ENCODE results near the gene ROBO1. TPM values are rescaled to one million over a fixed set of nuclear protein-coding genes. Genes with fewer than 3 reads are reported as not detected.
"Not testable (repeated sequence)": the region's sequence is repeated elsewhere in the genome, so short reads cannot be mapped to it uniquely, and the experiment has no call there.

Gene ROBO1
- polyA plus RNA-seq, 4 donors: 98.5 to 142 (median 110) TPM

DNA sequence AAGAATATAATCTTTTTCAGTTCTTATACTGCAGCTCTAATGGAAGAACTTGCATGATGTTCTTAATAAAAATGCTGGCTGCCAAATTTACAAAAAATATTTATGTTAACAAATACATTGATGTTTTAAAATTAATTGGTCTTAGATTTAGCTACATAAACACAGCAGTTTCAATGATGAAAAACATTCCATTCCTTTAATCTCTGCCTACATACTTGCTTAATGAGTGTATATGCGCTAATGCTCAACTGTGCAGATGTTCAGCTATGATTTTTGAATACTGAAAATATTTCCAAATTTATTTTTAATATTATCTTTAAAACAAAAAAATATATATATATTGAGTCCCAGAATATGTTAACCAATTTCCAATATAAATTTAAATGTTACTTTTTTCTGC lies 867.4 kb downstream of the ROBO1 start:
- DNase-seq (ENCODE audit: low read depth in 4 of 4, low spot score in 3 of 4): no peak

DNA sequence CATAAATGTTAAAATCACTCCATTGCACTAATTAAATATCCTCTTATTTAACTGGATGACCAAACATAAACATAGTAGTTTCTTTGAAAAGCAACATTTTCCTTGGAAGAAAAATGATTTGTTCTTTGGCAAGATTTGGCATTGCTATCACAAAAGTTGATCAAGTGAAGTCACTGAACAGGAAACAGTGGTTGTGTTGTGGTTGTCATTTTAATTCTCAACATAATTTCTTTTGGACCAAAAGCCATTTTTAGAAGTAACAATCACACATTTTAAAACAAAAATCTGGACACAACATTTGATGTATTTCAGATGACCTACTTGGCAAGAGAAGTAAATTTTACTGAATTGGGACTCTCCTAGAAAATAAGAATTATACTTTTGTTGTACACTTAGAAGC lies 872.3 kb downstream of the ROBO1 start:
- no peak for DNase-seq (ENCODE audit: low read depth in 4 of 4, low spot score in 3 of 4)

DNA sequence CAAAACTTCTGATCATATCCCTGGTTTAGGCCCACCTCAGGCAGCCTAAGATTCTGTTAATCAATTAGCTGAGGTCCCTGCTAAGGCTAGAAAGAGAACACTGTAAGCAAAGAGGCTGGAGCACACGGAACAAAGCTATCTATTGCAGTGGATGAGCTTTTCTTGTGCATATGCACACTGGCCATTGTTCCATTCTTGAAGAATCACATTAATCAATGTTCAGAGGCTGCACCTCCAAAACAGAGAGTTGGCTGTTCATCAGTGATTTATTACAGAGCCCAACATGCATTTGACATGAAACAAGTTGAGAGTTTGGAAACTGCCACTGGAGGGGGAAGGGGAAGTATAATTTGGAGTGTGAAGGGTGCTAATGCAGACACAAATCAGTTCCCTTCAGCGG lies 873.0 kb downstream of the ROBO1 start:
- DNase-seq (ENCODE audit: low read depth in 4 of 4, low spot score in 3 of 4): no peak

DNA sequence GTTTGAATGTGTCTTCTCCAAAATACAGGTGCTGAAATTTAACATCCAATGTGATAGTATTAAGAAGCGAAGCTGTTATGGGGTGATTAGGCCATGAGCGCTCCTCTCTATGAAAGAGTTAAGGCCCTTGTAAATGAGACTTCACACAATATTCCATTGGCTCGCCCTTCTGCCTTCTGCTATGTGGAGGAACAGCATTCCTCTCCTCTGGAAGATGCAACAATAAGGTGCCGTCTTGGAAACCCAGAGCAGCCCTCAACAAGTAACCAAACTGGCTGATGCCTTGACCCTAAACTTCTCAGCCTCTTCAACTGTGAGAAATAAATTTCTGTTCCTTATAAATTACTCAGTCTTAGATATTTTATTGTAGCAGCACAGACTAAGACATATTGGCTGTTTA lies 874.6 kb downstream of the ROBO1 start:
- no peak for DNase-seq (ENCODE audit: low read depth in 4 of 4, low spot score in 3 of 4)

DNA sequence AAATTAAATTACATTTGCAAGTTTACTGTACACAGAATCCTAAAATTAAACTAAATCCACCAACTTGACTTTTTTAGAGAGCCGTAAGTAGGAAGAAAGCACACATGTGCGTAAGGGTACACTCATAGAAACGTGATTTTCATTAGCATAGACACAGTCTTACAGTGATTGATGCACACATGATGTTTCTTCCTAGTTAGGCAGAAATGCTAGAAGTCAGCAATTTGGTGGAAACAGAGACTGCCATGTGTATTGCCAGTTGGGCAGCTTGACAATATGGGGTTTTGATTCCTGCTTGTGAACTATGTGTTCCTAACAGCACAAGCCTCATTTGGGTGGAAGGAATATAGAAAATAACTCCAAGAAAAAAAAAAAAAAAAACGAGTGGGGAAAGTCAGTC lies 878.5 kb downstream of the ROBO1 start:
- no peak for DNase-seq (ENCODE audit: low read depth in 4 of 4, low spot score in 3 of 4)

DNA sequence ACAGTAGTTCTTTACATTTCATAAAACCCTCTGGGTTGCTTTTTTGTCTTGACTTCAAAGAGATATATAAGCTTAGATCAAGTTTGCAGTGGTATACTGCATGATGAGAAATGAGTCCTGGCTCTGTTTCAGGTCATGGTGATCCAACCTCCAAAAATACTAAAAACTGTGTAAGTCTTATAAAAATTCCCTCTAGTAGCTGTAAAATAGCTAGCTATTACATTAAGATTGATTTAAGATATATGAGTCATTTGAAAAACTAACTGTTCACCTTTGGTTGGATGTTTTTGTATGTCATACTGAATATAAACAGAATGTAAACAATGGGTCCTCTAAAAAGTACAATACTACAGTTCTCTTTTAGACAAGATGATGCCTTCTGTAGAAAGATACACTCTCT lies 879.2 kb downstream of the ROBO1 start:
- DNase-seq (ENCODE audit: low read depth in 4 of 4, low spot score in 3 of 4): no peak

DNA sequence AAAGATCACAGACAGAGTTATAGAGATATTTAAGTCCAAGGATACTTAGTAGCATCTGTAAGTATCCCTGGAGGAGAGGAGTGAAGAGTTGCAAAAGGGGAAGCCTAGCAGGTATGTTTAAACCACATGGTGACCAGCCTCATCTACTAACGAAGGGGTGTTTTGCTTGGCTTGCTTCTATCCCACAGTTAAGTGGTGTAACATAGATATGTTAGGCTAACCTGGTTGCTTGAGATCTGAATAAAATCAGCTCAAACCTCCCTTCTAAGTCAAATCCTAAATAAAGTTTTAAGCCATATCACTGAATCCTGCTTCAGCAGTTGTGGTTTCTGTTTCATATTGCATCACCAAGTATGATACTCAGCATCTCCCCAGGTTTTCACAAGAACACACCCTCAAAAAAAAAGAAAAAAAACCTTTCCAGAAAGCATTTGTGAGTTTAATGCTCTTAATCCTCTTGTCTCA lies 880.2 kb downstream of the ROBO1 start:
- DNase-seq (ENCODE audit: low read depth in 4 of 4, low spot score in 3 of 4): no peak

DNA sequence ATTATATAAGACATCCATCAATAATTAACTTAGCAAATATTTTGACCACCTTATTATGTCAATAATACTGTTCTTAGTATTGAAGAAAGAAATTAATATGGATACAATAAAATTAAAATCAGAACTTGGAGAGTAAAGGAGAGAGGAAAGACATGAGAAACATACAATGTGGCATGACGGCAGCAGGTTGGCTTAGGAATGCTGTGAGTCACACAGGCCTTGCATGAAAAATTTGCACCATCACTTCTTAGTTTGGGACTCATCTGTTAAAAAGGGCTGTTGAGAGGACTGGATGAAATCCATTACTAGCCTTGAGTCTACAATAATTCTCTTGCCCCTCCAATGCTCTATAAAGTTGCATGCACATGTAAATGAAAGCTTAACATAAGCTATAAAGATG lies 880.8 kb downstream of the ROBO1 start:
- DNase-seq (ENCODE audit: low read depth in 4 of 4, low spot score in 3 of 4): no peak

DNA sequence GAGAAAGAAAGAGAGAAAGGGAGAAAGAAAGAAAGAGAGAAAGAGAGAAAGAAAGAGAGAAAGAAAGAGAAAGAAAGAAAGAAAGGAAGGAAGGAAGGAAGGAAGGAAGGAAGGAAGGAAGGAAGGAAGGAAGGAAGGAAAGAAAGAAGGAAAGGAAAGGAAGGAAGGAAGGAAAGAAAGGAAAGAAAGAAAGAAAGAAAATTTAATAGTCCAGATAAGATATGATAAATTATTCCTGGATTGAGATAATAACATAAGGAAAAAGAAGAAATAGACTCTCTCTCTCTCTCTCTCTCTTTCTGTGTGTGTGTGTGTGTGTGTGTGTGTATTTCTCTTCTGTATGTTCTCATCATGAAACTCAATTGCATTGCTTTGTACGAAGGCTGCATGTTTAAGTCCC lies 883.2 kb downstream of the ROBO1 start:
- not testable (repeated sequence) for DNase-seq (ENCODE audit: low read depth in 4 of 4, low spot score in 3 of 4)

DNA sequence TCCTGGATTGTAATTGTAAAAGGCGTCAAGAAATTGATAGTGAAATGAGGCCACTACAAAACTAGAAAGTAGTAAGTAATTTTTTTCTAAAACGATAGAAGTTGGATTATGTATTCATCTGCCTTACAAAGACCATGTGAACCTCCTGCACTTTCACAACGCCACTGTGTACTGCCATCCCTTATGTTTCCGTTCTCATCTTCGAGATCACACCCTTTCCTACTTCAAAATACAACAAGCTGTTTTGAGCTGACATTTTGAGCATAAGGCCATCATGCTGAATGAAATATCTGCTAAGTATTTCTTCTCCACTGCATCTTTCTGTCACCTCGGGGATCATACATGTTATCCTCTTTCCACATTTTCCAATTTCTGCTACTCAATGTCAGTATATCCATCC lies 885.5 kb downstream of the ROBO1 start:
- DNase-seq (ENCODE audit: low read depth in 4 of 4, low spot score in 3 of 4): no peak

DNA sequence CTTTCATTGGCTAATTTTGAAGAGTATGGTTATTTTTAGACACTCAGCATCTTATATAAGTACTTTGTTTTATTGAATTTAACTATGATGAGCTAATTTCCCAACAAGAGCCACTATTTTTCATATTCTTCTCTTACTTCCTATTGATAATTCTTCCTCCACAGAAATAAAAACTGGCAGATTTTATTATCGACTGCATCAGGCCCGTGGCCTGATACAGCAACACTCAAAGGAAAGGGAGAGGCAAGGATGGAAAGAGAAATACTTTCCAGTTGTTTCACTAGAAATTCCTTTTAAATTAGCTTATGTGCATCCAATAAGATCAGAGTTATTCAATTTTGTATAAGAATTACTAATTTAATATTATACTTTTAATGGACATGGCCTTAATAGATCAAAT lies 886.3 kb downstream of the ROBO1 start:
- no peak for DNase-seq (ENCODE audit: low read depth in 4 of 4, low spot score in 3 of 4)

DNA sequence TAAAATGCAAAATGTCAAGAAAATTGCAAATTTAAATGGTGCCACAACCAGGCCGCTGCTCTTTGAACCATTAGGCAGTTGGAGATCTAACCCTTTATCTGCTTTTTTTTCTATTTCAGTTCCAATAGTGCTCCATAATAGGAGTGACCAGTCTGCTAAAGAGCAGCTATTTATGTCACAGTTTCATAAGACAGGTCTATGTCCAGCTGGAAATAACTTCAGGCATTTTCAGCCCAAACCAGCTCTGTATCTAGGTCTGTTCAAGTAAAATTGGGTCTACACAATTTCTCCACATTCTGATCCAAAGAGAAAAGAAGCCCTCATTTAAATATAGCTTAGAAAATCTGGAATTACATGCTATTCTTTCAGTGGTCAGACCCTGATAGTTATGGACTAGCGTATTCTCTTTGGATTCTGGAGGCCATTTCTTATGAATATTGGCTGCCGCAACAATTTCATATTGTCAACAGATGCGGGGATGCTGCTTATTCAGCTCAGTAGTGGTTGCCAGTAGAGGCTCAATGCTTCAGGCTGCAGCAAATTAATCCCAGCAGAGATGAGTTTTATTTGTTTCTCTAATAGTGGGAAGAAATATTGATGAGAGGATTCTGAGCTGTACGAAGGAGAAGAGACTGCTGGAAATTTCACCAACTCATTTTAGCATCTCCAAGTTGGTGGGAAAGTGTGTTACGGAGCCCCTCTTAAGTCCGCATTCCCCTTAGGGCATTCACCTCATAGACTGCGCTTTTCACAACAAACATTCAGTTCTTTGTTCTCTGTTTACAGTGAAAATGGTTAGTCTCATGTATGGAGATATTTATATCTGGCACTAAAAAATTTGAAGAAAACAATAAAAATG lies 887.0 kb downstream of the ROBO1 start:
- DNase-seq (ENCODE audit: low read depth in 4 of 4, low spot score in 3 of 4): no peak

DNA sequence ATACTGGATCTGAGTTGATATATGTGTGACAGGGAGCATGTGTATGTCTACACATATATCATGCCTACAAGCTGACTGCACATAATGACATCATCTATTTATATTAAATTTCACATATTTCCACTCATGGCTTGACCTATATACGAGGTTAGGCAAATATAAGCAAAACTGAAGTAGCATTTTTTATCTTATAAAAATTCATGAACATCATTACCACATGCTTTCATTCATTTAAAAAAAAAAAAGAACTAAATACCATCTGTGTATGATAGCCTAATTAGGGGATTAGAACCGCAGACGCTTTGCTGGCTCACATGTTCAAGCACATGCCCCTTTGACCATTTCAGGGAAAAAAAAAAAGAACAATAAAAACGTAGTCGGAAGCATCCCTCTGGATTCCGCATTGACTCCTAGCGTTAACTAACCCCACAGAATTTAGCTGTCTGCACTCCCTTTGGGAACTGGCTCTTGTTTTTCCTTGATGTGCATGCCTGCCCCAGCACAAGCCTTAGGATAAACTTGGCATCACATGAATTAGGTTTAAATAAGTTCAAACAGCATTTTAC lies 888.4 kb downstream of the ROBO1 start:
- DNase-seq (ENCODE audit: low read depth in 4 of 4, low spot score in 3 of 4): no peak

DNA sequence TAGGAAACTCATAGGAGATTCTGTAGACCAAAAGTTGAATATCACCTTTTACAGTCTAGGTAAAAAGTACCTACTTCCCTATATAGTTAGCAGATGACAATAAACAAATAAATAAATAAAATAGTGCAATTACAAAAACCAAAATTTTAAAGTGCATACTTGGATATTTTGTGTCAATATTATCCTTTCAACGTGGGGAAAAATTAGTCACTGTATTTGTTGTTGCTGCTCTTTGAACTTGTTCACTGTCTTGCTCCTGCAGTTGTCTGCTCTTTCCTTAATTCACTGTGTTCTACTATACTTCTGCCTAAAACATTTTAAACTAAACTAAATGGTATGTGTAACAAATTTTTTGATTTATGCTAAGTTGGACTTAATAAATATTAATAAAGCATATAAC lies 889.0 kb downstream of the ROBO1 start:
- no peak for DNase-seq (ENCODE audit: low read depth in 4 of 4, low spot score in 3 of 4)

DNA sequence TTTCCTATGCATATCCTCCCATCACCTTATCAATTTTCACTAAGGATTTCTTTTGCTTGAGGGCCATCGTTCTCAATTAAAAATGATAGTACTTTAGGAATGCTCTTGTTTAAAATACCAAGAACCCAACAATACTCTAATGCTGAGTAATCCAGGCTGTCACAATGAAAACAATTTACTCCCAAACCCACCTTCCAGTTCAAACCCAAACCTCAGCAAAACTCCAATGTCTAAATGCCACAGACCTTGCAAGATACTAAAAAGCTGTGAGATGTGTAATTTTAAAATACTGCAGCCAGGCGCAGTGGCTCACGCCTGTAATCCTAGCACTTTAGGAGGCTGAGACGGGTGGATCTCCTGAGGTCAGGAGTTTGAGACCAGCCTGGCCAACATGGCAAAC lies 889.8 kb downstream of the ROBO1 start:
- no peak for DNase-seq (ENCODE audit: low read depth in 4 of 4, low spot score in 3 of 4)

DNA sequence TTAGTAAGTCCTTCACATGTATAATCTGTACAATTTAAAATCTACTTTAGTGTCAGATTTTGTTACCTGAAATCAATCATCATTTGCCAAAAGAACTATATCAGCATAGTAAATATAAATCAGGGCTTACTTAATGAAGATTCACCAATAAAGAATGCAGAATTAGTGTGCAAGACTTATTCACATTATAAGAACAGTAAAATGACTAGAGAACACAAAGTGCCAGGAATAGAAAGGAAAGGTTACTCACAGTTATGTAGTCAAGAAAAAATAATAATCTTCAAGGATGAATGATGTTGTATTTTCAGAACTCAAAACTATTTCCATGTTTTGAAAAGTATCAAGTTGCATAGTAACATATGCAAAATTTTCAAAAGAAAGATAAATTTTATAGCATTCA lies 891.9 kb downstream of the ROBO1 start:
- no peak for DNase-seq (ENCODE audit: low read depth in 4 of 4, low spot score in 3 of 4)

DNA sequence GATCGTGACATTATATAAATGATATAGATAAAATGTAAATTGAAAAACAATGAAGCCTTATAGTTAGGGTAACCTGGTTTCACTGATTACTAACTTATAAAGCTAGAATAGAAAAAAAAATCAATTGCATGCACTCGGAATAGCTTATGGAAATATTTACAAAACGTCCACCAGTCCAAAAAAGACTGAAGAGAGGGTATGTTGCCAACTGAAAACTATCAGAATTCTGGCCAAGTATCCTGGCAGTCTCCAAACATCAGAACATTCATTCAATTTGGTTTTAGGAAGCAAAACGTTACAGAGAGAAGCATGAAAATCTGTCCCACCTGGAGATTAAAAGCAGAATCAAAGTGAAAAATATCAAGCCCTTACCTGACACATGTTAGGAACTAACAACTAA lies 892.4 kb downstream of the ROBO1 start:
- DNase-seq (ENCODE audit: low read depth in 4 of 4, low spot score in 3 of 4): no peak

DNA sequence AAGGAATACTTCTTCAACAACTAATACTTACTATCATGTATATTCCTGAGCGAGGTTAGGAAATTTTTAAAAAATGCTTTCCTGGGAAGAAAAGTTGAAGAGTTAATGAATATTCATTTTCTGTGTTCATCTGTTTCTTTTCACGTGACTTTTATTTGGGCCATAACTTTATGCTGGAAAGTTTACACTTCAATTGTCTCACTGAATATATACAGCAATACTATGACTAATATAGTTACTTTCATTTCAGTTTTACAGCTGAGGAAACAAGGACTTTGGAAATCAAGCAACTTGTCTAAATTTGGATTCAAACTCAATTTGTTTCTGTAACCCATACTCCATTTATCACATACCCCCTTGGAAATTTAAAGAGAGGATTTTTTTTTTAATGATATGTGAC lies 894.2 kb downstream of the ROBO1 start:
- no peak for DNase-seq (ENCODE audit: low read depth in 4 of 4, low spot score in 3 of 4)

DNA sequence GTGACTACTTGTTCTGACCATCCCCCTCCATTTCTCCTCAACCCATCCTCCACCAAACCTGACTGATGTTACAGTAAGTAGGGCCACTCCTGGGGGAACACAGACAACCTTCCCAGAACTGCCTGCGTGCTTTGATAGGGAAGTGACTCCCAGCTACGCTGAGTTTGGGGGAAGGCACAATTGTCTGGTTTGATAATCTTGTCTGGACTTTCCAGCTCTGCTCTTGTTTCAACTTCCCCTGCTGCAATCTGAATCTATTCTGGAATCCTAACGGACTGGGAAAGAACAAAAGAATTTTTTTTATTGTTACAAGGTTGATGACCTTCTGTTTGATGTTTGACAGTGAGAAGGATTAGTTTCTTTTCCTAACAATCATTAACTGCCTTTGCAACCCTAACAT lies 895.6 kb downstream of the ROBO1 start:
- DNase-seq (ENCODE audit: low read depth in 4 of 4, low spot score in 3 of 4): no peak

DNA sequence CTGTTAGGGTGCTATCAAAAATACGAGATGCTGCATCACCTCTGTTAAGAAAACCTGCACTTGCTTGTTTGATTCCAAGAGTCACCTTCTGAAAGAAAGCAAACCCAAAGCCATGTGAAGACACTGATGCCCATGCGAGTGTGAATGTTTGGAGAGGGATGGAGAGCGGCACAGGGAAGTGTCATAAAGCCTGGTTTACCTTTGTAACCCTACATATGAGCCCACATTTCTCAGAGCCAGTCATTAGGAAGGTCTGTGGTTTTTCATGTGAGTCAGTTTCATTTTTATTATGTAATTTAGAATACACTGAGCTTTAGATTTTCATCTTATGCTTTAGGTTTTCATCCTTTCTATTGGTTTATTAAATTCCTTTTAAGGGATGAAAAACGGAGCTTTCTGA lies 896.8 kb downstream of the ROBO1 start:
- DNase-seq (ENCODE audit: low read depth in 4 of 4, low spot score in 3 of 4): no peak

DNA sequence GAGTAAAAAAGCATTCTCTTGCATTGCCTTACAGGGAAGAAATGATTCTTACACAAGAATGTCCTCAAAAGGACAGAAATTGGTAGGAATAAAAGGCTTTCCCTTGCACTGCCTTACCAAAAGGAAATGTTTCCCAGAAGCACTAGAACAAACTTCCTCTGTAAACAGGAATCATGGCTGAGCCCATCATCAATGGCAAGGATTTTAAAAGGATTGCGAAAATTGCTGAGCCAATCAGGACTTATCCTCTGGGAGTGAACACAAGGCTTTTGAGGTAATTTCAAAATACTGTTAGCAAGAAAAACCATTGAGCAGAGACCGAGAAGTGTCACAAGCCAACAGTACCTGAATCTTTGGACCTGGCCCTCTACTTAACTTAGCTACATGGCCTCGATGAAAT lies 897.3 kb downstream of the ROBO1 start:
- DNase-seq (ENCODE audit: low read depth in 4 of 4, low spot score in 3 of 4): no peak

DNA sequence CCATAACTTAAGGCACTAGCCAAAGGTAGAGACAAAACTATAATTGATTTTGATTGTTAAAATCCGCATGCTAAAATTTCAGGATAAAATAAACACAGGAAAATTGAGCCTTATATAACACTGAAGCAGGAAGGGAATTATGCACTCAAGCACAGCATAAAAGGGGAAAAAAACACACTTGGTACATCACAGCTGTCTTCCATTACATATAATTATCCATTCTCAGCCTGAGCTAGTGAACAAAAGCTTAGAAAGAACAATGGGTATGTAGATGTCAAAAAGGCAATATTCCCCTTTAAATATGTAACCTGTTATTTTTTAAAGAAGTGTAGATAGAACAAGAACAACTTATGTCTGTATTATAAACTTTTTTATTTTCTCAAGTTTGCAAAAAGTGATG lies 899.2 kb downstream of the ROBO1 start:
- no peak for DNase-seq (ENCODE audit: low read depth in 4 of 4, low spot score in 3 of 4)
